DMS 273 treated with DMSO at 0.1 percent for 48 hours (cell line): ENCODE measurements around the gene ARHGAP24.
"Not testable (repeated sequence)": the region's sequence is repeated elsewhere in the genome, so short reads cannot be mapped to it uniquely, and the experiment has no call there.

Experiments
- DNase-seq: peaks from one replicate; lab custom pipeline; 2025; lab: John Stamatoyannopoulos, UW

Gene ARHGAP24

GRCh38 chr4:85862896-85863295, 387.9 kb downstream of the ARHGAP24 start:
- DNase-seq, result no peak

- no peak for DNase-seq
Observed at GRCh38 chr4:85864259-85865205, 389.6 kb downstream of the ARHGAP24 start.

GRCh38 chr4:85865256-85865655, 390.3 kb downstream of the ARHGAP24 start:
- no peak for DNase-seq

- DNase-seq, result no peak
Observed at GRCh38 chr4:85866508-85866907, 391.6 kb downstream of the ARHGAP24 start.

- DNase-seq, result no peak
Observed at GRCh38 chr4:85867271-85867670, 392.3 kb downstream of the ARHGAP24 start.

DNA sequence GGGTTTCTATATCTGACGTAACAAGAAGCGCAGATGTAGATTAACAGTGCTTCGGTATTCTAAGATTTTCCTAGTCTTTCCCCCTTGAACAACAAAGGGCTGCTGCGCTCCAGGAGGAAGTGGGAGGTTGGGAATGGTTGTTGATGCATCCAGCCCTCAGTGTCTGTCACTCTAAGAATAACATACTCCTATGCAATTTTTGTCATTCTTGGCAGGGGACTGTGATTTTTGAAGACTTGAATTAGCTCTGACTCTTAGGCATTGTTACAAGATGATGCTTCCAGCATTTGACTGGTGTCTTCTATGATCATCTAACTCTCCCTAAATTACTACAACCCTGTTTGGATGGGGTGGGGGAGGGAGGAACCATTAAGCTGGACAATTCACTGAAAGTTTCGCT, 394.2 kb downstream of the ARHGAP24 start:
- no peak for DNase-seq

DNA sequence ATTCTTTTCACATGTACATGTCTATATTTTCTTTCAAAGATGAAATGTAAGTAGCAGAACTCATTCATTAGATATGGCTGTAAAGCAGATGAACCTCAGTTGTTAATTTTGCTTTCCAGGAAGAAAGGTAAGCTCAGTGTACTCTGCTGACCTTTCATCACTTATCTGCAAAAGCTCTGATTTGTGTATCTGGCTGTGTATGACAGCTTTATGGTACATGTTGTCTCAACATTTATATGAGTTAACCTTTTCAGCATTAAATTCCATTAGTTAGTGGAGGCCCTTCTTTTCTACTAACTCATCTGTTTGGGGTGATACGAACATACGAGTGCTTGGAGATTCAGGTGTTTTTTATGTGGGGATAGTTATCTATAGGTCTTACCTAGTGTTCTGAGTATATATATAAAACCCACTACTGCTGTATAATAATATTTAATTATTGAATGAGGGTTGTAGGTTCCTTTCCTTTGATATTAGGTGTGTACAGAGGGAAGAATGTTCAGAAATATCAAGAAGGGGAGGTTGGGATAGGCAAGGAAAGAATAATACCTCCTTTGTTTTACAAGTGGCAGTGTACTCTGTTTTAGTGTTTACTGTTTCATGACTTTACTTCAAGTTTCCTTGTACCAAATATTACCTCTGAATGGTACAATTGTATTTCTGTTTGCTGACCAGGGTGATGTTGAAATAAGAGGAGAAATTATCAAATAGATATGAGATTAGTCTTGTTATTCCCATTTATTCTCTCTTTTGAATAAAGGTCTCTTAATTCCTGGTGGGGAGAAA, 395.5 kb downstream of the ARHGAP24 start:
- no peak for DNase-seq

DNA sequence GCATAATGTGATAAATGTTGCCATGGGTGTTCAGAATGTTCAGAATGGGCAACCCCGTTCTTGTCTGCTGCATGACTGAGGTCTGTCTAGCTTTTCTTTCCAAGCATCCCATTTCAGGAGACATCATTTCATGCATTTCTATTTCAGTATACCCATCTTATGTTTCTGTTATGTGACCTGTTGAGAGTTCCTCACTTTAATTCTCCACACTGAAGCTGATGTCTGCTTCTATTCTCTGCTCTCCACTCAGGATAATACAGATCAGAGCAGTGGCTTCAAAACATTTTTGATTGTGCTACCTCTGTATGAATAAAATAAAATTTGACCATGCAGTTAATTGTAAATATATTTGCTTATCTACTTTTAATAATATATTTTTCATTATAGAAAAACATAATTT, 398.6 kb downstream of the ARHGAP24 start:
- DNase-seq, result no peak

DNA sequence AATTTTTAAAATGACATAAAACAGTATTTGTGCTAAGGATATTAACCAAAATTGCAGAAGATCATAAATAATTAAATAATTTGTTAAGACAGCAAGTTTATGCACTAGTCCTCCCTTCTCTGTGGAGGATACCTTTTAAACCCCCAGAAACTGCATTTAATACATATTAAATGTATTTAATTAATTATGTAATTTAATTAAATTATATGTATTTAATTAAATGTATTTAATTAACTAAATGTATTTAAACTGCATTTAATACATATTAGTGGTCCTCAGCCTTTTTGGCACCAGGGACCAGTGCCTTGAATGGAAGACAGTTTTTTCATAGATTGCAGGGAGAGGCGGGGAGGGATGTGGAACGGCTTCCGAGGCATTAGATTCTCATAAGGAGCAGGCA, 404.6 kb downstream of the ARHGAP24 start:
- DNase-seq, result no peak

DNA sequence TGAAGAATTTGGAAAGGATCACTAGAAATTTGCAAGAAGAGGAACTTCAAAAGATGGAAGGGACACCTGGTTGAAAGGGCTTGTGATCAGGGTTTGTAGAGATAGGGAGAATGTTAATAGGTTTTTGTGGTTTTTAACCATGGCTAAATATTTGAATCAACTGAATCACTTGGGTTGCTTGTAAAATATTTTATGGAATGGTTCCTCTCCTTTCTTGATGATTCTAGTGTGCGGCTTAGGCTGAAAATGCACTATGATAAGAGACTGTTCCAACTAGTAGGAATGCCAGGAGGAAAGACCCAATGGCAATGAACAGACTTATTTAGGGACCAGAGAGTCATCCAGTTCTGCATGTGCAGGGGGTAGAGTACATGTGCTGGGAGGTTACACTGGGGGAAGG, 408.2 kb downstream of the ARHGAP24 start:
- DNase-seq, result no peak

- no peak for DNase-seq
Observed at GRCh38 chr4:85884251-85884650, 409.3 kb downstream of the ARHGAP24 start.

DNA sequence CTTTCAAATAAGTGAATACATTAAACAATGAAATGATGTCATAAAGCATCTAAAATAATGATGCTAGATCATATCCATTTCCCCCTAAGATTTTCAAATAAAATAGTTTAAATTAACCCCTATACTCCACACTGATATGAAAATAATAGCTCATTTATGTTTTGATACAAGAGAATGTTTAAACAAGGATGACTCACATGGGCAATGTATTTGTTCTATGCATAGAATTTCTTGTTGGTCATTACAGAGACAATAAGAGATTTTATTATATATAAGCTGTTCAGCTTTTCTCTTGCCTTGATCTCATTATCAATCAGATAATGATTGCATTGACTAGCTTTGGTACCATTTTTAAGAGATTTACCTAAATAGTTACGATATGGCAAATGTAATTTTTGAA, 411.7 kb downstream of the ARHGAP24 start:
- no peak for DNase-seq

DNA sequence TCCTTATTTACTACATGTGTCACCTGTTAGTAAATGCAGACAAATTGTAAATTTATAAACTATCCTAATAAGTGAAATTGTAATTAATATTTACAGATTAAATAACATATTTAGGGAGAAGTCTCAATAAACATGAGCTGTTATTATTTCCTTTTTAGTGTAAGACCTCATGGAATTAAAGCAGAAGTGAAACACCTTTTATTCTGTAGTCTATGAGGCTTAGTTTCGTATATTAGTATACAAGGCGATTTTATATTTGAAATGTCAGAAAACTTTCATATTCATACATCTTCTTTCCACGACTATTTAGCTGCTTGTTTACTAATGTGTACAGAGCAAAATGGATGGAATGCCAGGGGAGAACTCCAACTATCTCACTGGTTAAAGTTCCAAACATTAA, 414.4 kb downstream of the ARHGAP24 start:
- no peak for DNase-seq

DNA sequence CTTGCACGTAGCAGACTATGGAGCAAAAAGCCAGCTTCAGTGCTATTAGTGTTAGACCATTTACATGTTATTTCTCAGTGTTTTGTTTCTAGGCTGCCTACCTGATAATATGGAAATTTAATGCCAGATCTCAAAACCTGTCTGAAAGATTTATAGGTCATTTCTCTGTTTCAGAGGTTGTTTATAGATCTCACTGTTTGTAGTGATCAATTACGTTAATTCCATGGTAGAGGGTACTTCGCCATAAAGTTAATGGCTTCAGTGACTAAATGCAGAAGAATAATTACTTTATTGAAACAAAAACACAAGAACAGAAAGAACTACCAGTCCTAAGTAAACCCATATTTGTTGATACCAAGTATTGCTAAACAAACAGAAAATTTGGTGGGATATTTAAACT, 420.8 kb downstream of the ARHGAP24 start:
- no peak for DNase-seq

- no peak for DNase-seq
Observed at GRCh38 chr4:85898231-85898630, 423.3 kb downstream of the ARHGAP24 start.

- no peak for DNase-seq
Observed at GRCh38 chr4:85901500-85901899, 426.6 kb downstream of the ARHGAP24 start.

- not testable (repeated sequence) for DNase-seq
Observed at GRCh38 chr4:85902647-85903046, 427.7 kb downstream of the ARHGAP24 start.

DNA sequence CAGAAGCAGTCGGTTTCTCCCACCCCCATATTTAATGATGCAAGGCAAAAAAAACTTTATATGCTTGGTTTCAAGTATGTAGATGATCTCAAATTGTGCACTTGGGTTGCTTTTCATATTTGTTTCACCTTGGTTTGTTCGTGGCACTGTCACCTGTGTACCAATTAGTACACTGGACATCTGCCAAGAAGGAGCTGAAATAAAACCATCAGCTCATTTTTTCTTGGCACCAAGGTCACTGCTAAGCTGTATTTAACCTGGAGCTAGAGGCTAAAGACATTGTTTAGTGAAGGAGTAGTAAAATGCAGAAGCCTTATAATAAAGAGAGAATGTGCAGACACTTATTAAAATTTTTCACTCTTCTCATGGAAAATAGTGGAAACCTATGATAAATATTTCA, 430.8 kb downstream of the ARHGAP24 start:
- DNase-seq, result no peak

DNA sequence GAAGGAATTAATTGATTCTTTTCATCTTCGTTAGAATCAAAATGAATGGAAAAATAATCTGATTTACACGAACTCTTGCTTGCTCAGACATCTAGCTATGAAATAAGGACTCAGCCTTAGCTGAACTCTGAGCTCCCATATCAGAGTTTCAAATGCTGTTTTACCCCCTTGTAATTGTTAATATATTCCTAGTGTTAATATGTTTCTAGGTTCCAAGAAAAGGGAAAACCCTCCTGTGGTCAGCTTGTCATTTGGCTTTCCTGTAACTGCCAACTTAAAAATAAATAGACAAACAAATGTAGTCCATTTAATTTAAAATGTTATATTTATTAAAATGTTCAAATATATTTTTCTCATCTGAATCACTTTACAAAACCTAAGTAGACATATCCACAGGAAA, 432.1 kb downstream of the ARHGAP24 start:
- no peak for DNase-seq

DNA sequence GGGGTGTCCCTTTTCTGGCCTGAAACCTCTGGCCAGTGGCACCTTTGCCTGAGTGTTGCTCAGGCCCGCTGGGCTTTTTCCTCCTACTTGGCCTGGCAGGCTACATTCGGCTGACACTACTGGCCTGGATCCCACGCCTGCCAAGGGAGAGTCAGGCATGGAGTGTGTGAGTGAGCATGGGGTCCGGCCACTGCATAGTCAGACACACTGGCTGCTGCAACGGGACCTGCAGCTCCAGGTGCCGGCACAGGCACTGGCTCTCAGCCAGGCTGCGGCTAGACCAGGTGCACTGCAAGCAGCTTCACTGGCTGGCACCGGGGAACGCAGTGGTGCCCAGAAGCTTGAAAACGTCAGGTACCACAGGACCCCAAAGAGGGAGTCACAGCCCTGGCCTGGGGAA, 434.9 kb downstream of the ARHGAP24 start:
- DNase-seq, result no peak

- DNase-seq, result no peak
Observed at GRCh38 chr4:85910985-85911384, 436.0 kb downstream of the ARHGAP24 start.

GRCh38 chr4:85913931-85914694, 439.2 kb downstream of the ARHGAP24 start:
- no peak for DNase-seq
